ENCODE measurements around the gene CDH12.

CDH12 gene

DNA sequence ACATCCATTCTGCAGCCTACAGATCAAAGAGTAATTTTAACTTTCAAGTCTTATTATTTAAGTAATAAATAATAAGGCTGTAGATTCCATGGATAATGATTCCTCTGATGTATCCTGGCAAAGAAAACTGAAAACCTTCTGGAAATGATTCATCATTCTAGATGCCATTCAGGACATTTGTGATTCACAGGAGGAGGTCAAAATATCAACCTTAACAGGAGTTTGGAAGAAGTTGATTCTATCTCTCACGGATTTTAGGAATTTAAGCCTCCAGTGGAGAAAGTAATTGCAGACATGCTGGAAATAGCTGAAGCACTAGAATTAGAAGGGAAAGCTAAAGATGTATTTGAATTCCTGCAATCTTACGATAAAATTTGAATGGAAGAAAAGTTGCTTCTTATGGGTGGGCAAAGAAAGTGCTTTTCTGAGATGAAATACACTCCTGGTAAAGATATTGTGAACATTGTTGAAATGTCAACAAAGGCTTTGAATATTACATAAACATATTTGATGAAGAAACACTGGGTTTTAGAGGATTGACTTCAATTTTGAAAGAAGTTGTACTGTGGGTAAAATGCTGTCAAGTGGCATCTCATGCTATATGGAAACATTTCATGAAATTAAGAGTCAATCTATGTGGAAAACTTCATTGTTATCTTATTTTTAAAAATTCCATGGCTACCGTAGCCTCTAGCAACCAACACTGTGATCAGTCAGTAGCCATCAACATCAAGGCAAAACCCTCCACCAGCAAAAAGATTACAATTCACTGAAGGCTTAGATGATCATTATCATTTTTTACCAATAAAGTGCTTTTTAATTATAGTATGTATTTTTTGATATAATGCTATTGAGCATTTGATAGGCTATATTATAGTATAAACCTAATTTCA, 1141.0 kb downstream of the CDH12 start:
- DNase-seq (ENCODE audit: low read depth): no peak
- no peak overlapping the region for H3K4me3 ChIP-seq (ENCODE audit: low read depth, low read length)
- TF ChIP-seq, protein P1, sequence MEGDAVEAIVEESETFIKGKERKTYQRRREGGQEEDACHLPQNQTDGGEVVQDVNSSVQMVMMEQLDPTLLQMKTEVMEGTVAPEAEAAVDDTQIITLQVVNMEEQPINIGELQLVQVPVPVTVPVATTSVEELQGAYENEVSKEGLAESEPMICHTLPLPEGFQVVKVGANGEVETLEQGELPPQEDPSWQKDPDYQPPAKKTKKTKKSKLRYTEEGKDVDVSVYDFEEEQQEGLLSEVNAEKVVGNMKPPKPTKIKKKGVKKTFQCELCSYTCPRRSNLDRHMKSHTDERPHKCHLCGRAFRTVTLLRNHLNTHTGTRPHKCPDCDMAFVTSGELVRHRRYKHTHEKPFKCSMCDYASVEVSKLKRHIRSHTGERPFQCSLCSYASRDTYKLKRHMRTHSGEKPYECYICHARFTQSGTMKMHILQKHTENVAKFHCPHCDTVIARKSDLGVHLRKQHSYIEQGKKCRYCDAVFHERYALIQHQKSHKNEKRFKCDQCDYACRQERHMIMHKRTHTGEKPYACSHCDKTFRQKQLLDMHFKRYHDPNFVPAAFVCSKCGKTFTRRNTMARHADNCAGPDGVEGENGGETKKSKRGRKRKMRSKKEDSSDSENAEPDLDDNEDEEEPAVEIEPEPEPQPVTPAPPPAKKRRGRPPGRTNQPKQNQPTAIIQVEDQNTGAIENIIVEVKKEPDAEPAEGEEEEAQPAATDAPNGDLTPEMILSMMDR (conservative IDR thresholded peaks at IDR 0.05; ENCODE audit: low read depth, low read length): no peak

GRCh38 chr5:21709770-21710169, 1143.4 kb downstream of the CDH12 start:
- TF ChIP-seq, protein P1 (conservative IDR thresholded peaks at IDR 0.05; ENCODE audit: low read depth, low read length): no peak
- DNase-seq (ENCODE audit: low read depth): no peak
- H3K4me3 ChIP-seq (ENCODE audit: low read depth, low read length): no peak overlapping the region

GRCh38 chr5:21704974-21705668, 1148.0 kb downstream of the CDH12 start:
- no peak overlapping the region for H3K4me3 ChIP-seq (ENCODE audit: low read depth, low read length)
- TF ChIP-seq, protein P1 (conservative IDR thresholded peaks at IDR 0.05; ENCODE audit: low read depth, low read length): no peak
- no peak for DNase-seq (ENCODE audit: low read depth)

- TF ChIP-seq, protein P1 (conservative IDR thresholded peaks at IDR 0.05; ENCODE audit: low read depth, low read length): no peak
- peak; percentile 1 for DNase-seq (ENCODE audit: low read depth)
- no peak overlapping the region for H3K4me3 ChIP-seq (ENCODE audit: low read depth, low read length)
Measured at GRCh38 chr5:21701317-21701716, 1151.8 kb downstream of the CDH12 start.
